GM18520 (cell line): ENCODE results near the gene GALNT15.

Experiments
- ATAC-seq: cut with Tn5 transposase; IDR thresholded peaks from one replicate; pipeline ENCODE4 v1.9.1; 2021; ENCODE audit not compliant: unreplicated experiment

Gene GALNT15

DNA sequence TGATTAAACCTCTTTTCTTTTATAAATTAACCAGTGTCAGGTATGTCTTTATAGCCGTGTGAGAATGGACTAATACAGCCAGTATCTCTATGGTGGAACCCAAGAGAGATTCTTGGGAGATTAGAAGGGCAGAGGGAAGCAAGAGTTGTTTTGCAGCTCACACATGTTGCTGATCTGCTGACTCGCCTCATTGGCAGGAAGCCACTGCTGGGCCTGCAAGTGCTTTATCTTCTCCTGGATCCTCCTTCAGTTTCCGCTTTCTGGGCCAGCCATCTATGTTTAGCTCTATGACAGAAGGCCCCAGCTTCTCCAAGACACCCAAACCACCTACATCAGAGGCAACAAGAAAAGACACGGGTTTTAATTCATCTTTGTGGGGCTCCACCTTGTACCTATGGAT, 23.4 kb upstream of the GALNT15 start:
- ATAC-seq: no peak

DNA sequence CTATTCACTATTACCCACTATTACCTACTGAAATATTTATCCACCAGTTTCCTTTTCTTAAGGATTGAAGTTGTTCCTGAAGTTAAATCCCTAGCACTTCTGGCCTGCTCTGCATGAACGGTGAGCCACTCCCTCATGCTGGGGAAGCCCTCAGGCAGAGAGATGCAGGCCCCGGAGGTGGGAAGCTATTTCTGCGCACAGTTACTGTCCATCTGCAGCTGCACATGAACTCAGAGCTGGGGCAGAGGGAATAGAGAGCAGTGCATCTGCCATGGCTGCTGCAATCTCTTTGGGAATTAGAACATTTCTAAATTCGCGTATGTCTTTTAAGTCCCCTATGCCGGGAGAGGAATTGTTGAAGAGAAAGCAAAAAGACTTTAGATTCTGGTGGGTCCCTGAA, 6.3 kb upstream of the GALNT15 start:
- ATAC-seq: no peak

DNA sequence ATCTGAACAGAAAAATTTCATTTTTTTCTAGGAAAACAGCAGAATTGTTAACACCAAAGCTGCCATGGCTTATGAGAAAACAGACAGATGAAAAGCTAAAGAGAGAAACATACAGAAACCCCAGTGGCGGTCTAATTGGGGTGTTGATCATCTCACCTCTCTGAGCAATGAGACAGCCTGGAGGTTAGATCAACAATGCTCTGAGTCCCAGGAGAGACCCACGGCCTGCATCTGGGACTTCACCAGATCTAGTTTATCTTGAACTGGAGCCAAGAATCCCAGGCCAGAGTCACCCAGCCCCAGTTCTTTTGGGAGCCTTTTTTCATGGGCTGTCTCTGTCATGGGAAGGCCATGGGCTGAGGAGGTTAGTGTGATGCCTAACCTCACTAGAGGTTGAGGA, 3.5 kb upstream of the GALNT15 start:
- no peak for ATAC-seq

DNA sequence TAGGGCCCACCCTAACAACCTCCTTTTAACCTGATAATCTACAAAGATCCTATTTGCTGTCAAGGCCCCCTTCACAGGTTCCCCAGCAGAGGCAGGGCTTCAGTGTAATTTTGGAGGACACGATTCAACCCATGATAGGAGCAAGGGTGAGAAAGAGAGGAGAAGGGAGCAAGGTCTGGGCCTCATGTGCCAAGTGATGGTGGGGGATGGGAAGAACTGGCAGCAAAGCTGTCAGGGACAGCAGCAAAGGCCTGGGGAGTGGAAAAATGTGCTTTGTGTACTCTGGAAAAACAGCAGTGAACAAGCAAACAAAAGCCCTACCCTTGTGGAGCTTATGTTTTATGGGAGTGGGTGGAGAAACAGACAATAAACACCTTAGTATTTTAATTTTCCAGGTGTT, 2.7 kb upstream of the GALNT15 start:
- ATAC-seq: no peak

DNA sequence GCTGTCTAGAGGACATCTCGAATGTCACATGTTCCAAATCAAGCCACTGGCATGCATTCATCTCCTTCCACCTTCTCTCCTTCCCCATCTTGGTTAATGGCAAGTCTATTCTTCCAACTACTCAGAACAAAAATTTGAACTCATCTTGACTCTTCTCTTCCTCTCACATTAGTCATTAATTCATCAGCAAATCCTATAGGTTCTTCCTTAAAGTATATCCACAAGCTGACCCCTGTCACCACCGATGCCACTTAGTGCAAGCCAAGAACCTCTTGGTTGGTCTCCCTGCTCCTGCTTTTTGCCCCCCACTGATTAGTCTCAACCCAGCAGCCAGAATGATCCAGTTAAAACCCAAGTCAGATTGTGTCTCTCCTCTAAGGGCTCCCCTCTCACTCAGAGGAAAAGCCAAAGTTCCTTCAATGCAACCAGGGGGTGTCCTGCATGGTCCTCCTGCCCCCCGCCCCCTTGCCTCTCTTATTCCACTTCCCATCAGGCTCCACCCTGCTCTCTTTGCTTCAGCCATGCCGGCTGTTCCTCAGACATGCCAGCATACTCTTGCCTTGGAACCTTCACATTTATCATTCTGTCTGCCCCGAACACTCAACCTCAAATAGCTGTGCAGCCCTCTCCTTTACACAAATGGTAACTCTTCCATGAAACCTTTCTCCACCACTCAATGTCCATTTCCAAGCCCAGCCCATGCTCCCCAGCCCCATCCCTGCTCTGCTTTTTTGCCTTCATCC, 1.0 kb upstream of the GALNT15 start:
- ATAC-seq: no peak

DNA sequence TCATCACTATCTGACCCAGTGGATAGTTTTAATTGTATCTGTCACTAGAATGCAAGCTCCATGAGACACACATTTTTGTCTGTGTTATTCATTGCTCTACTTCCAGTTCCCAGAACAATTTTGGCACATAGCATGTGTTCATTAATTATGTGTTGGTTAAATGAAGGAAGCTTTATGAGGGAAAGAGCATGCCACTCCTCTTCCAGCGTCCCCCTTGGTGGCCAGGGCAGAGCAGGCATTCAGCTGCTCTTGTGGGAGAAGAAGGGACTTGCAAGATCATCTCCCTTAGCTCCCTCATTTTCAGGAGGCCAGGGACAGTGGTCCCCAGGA, 489 bp upstream of the GALNT15 start:
- ATAC-seq: no peak

DNA sequence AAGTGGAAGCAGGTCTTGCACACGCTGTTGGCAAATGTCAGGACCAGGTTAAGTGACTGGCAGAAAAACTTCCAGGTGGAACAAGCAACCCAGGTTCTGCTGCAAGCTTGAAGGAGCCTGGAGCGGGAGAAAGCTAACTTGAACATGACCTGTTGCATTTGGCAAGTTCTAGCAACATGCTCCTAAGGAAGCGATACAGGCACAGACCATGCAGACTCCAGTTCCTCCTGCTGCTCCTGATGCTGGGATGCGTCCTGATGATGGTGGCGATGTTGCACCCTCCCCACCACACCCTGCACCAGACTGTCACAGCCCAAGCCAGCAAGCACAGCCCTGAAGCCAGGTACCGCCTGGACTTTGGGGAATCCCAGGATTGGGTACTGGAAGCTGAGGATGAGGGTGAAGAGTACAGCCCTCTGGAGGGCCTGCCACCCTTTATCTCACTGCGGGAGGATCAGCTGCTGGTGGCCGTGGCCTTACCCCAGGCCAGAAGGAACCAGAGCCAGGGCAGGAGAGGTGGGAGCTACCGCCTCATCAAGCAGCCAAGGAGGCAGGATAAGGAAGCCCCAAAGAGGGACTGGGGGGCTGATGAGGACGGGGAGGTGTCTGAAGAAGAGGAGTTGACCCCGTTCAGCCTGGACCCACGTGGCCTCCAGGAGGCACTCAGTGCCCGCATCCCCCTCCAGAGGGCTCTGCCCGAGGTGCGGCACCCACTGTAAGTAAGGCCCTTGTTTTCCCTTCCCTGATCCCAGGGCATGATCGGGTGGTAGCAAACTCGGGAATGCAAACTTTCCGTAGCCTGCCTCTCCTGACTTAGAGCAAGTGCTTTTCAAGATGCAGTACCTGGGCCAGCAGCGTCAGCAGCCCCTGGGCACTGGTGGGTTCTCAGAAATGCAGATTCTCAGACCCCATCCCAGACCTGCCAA, 759 bp downstream of the GALNT15 start:
- no peak for ATAC-seq

DNA sequence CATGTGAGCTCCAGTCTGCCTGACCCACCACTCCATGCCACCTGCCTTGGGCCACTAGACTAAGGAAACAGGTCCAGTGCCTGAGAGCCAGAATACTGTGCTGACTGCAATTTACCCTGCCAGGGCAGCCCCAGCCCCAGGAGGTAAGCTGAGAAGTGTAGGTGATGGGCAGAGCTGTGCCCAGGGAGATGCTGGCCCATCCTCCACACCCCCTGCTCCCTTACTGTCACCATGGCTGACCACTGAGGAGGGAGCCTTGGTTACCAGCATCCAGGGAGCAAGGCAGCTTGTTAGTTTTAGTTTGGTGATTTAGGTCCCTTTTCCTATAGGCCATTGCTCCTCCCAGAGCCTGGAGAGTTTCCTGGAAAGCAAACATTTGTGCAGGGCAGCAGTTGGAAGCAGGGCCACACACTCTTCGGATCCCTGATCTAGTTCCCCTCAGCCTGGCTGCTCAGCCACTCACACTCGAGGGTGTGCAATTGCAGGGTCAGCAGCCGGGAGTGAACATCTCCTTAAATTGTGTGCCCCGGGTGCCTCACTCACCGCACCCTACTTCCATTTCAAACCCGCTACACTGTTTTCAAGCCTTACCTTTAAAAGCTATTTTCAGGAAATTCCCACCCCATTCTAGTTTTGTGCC, 2.0 kb downstream of the GALNT15 start:
- no peak for ATAC-seq

DNA sequence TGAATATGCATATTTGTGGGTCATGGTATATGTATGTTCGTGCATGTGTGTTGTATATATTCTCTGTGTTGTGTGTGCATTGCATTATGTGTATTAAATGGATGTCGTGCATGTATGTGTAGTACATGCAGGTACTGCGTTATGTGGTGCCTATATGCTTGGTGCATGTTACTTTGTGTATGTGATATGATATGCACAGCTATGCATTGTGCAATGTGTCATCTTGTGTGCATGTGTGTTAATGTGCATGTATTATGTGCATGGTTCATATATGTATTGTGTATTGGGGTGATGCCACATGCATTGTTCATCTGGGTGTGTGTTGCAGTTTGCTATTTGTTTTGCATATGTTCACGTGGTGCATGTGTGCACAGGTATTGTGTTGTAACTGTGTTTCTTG, 2.9 kb downstream of the GALNT15 start:
- no peak for ATAC-seq

DNA sequence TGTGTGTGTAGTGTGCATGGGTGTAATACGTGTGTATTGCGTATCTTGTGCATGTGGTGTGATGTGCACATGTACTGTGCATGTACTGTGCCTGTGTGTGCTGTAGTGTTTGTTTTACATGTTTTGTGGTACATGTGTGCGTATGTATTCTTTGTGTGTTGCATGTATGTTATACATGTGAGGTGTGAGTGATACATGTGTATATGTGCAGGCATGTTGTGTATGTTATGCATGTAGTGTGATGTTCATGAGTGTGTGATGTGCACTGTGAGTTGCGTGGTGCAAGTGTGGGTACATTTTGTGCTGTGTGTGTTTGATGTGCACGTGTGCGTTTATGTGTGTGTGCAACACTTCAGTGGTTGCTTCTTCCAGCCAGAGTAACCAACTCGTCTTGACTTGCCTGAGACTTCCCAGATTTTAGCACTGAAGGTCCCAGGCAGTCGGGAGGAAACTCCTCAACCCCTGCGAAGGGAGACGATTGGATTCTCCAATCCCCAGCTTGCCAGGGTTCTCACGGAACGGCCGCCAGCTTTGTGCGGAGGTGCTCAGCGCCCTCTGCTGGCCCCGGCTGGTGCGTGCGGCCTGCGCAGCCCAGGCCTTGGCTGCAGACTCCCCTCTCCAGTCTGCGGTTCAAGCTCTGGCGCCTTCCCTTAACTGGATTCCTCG, 3.6 kb downstream of the GALNT15 start:
- ATAC-seq: no peak

DNA sequence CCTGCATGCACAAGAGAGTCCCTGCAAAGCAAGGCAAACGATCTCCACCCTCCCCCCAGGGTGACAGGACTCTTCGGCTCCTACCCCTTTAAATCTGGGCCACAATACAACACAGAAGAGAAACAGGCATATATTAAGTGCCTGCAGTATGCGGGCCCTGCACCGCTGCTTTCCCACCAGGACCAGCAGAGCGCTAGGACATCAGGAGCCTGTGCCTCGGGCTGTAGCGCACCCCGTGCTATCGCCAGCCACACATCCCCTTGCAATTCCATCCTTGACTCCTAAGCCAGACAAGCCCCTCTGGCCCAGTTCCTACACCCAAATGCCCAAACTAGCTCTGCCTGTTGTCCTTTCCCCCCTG, 4.1 kb downstream of the GALNT15 start:
- ATAC-seq: no peak

DNA sequence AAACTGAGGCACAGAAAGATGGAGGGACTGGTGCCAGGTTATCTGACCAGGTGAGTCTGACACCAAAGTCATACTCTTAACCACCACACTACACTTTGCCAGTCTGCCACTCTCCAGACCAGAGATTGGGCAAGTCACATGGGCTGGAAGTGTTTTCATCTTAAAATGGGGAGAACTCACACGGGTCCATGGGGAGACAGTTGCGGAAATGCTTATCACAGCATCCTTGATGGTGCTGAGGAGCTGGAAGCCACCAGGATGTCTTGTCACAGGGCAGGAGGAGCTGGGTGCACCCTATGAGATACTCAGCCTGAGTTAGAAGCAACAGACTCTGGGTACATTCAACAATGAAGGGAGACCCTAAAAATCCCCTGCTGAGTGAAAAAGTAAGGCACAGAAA, 4.8 kb downstream of the GALNT15 start:
- ATAC-seq: no peak

DNA sequence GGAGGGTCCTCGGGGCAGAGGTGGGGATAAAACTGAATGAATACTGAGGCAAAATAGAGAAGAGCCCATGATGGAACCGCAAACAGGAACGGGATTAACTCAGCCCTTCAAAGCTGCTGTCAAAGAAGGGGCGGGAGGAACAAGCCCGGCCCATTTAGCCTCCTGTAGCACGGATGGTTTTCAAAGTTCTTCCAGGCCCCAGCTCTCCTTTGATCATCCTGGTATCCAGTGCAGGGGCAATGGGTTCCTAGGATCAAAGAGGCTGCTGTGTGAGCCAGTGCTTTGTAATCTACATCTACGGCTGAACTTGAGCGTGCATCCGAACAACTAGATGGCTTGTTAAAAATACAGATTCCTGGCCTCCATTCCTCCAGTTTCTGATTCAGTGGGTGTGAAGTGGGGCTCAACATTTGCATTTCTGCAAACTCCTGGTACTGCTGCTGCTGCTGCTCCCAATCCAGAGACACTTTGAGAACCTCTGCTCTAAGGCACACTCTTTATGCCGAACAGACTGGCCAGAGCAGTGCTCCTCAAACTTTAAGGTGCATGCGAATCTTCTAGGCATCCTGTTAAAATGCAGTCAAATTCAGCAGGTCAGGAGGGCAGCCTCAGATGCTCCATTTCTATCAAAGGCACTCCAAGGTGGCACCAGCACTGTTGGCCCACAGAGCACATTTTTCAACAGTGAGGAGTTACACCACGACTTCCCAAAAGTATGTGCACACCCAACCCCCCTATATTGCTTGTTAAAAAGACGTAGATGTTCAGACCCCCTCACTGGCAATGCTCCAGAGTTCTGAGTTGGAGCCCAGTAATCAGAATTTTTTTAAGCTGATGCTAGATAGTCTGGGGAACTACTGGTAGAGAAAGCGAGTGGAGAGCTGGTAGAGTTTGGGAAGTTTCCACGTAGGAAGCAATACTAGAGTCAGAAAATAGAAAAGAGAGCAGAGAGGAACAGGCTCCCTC, 5.6 kb downstream of the GALNT15 start:
- ATAC-seq: no peak

DNA sequence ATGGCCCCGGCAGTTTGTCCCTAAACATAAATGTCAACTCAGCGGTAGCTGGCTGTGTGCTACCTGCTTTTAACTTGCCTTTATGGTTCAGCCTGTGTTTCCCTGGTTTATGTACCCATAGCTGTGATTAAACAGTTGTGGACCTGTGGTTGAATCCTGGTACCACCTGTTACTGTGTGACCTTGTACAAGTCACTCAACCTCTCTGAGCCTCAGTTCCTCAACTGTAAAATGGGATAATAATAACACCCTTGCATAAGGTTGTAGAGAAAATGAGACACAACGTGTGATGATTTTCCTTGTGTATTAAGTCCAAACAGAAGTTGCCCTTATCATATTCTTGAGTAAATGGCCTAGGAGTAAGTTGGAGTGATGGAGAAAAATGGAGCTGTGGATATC, 6.3 kb downstream of the GALNT15 start:
- no peak for ATAC-seq

DNA sequence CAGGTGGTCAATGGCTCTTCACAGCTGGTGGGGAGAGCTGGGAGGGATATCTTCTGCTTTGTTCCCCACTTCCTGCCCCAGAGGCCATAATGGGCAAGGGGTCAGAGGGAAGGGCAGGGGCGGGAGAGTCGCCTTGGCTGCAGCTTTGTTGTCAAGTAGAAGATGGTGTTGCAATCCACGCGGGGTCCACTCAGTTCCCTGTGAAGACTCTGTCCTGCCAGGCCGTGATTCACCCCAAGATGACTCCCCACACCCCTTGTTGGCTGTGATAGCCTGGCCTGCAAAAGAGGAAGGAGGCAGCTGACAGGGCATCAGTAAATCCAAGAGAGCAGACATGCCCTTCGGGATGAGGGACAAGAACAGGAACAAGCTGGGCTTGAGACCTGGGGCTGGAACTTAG, 6.9 kb downstream of the GALNT15 start:
- no peak for ATAC-seq

DNA sequence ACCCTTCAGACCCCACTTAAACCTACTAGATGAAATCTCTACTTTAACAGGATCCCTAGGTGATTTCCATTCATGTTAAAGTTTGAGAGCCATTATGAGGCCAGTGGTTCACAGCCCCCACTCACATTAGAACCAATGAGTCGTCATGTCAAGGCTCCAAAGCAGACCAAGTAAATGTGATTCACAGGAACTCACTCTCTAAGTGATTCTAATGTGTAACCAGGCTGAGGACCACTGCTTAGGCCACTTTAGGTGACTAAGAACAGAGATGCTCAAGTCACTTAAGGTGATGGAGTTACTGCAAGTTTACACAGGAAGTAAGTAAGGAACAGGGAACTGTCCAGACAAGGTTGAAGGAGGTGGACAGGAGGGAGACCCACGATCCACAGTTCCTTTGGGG, 7.7 kb downstream of the GALNT15 start:
- ATAC-seq: no peak

DNA sequence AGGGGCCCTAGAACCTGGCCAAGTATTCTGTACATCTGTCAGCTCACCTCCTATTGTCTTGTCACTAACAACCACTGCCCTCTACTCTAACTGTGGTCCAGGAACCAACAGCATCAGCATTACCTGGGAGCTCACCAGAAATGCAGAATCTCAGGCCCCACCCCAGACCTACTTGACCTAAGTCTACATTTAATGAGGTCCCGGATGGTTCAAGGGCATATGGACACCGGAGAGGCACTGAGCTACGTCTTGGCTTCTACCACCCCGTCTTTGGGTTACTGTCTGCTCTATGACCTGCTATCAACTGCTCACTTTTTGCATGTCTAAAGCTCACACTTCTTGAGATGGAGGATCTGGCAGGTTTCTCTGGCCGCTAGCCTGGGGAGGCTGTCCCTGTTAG, 8.1 kb downstream of the GALNT15 start:
- no peak for ATAC-seq

DNA sequence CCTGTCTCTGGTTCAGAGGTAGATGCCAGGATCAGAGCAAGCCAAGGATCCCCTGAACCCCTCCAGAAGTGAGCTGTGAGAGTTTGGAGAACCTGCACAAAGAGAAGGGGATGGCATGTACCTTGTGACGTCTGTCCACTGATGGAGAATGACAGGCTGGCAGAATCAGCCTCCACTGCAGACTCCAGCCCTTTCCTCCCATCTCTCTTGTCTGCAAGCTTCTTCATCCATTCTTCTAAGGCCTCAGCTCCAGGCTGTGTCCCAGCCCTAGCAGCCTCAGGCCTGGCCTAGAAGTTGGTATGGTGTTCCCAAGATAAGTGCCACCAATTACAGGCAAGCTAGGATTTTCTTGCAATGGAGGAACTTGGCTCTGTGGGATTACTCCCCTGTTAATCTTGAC, 8.6 kb downstream of the GALNT15 start:
- ATAC-seq: no peak

DNA sequence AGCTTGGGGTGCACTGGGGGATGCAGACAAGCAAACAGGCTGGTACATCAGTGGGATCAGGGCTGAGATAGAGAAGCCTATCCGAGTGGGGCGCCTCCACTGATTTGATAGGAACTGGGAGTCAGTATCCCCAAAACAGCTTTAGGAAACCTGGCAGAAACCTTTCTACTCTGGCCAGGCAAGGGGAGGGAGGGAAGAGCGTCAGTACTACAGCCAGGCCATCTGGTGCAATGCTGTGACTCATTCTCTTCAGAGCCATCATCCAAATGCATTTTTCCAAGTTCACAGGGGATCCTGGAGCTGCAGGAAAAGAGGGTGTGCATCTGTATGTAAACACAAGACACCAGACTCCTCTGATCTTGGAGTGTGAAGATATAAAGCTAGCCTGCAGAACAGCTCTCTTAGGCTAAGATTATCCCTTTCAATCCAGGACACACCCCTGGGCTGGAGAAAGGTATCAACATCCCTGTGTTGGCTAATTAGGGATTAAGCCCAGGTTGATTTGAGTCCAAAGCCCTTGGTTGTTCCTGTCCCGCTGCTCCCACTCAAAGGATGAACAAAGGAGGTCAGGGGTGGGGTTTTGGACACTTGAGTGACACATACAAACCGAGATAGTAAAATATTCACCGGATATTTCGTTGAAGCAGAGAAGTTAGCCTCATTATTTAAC, 9.3 kb downstream of the GALNT15 start:
- no peak for ATAC-seq

DNA sequence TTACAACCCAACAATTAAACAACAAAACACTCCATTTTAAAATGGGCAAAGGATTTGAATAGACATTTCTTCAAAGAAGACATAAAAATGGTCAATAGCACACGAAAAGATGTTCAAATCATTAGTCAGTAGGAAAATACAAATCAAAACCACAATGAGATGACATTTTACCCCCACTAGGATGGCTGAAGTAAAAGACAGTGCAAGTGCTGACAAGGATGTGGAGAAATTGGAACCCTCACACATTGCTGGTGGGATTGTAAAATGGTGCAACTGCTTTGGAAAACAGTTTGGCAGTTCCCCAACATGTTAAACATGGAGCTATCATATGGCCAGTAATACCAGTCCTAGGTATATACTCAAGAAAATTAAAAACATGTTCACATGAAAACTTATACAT, 11.6 kb downstream of the GALNT15 start:
- ATAC-seq: no peak
